ENCODE results near the gene ARAP1.

DNA sequence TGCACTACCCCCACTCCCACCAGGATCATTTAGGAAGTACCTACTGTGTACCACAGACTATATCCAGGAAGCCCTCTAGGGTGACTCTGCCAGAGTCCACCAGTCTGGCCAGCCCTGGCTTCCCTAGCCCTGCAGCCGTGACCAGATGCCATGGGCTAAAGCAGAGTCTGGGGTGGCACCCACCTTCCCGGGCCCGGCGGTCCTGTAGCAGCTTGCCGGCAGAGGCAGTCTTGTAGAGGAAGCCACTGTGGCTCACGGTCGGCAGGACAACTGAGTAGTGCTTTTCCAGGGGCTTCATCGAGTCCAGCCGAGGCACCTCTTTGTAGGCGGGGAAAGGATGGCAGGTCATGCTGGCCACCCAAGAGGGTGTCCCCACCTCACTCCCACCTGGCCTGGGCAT, 50.7 kb downstream of the ARAP1 start:
- no peak for TF ChIP-seq POLR2A (IDR thresholded peaks at IDR 0.05; ENCODE audit: low read depth, low read length)
- no peak for TF ChIP-seq TAF1 (IDR thresholded peaks at IDR 0.05; ENCODE audit: low read depth, low read length)
- no peak for TF ChIP-seq POLR2AphosphoS5 (IDR thresholded peaks at IDR 0.05; ENCODE audit: low read depth, low read length)
